Stimulated activated CD8-positive, alpha-beta memory T cell treated with anti-CD3 and anti-CD28 coated beads, Interleukin-12 subunit alpha, Interleukin-12 subunit beta, amount 100 ng/mL, for 24 hours (primary cell): ENCODE measurements around the gene SPRR5.

Experiments used
- DNase-seq: peaks from one replicate; pipeline ENCODE4 v3.0.0-alpha.2; 2020; ENCODE audit errors: extremely low read depth

SPRR5 gene

DNA sequence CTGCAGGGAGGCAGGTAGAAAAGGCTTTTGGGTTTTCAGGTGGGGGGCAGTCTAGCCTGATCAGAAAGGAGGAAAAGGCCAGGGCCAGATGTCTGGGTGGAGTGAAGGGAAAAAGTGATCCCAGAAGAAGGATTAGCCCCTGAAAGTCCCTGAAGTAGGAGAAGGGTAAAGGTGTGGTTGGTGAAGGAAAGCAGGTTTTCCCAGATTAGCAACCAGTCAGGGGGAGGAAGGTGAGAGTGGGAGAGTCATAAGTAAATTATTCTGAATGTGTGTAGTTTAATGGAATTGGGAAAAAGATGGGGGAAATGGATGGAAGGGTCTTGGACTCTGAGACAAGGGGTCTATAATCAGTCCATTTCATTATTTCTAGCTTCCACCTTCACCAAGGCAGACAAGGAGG is 36.2 kb downstream of the SPRR5 start:
- no peak for DNase-seq

GRCh38 chr1:152983743-152984142 is 36.7 kb downstream of the SPRR5 start, which contains the start of gene SPRR1A:
SPRR1A (plus strand) TSS chr1:152984081; CDS start chr1:152985231, 1,150 bp downstream.
- DNase-seq = no peak

DNA sequence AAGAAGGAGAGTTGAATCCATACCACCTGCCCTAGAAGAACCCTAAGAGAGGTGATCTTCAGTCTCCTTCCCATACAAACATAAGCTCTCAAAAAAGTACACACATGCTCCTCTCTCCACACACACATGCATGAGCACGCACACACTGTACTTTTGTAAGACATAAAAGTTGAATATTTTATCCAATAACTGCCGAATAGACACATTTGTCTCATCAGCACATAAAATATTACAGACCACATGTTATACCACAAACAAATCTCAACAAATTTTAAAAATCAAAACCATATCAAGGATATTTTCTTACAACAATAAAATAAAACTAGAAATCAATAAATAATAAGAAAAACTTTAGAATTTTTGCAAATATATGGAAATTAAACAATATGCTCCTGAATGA is 39.6 kb downstream of the SPRR5 start:
- DNase-seq = no peak

- DNase-seq = no peak
Observed at GRCh38 chr1:152993186-152993585, 46.2 kb downstream of the SPRR5 start.

DNA sequence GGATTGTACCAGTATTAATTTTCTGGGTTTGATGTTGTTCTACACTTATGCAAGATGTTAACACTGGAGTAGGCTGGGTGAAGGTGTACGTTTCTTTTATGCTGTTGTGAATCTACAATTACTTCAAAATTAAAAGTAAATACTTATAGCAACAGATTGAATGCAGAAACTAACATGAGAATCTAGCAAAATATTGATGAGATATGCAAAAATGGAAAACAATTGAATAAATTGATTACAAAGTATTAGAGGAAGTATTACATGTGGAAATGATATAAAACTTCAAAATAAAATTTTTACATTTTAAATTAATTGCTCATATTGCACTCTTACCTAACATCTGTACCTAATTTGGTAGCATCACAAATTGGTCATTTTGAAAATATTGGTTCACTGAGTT is 48.8 kb downstream of the SPRR5 start:
- DNase-seq = no peak

- no peak for DNase-seq
Observed at GRCh38 chr1:152996633-152997400, 49.8 kb downstream of the SPRR5 start.

DNA sequence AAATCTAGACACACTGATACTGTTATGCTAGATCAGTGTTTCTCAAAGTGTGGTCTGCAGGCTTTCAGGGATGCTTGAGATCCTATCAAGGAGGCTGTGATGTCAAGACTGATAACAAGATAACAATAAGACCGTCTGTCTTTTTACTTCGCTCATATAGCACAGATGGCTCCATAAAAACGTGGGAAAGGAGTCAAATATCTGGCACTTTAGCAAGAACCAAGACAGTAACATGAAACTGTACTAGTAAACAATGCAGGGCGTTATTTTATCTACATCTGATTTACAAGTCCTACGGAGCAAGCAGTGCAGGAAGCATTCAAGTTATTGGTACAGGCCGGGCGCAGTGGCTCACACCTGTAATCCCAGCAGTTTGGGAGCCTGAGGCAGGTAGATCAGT is 50.9 kb downstream of the SPRR5 start:
- no peak for DNase-seq

GRCh38 chr1:152998476-152998875 is 51.5 kb downstream of the SPRR5 start:
- DNase-seq = no peak
